Prostate gland (tissue), 2 donors: Measurements from ENCODE around the gene PDXK.

Source experiments
- CTCF ChIP-seq, 4 experiments: fragments of 200-600 bp in 2 of 4; fragments of 450-650 bp in 2 of 4; sonication (generic) in 2 of 4; IDR thresholded peaks; 1 replicate in 3 of 4; 2 replicates in 1 of 4; pipeline ENCODE4 v1.5.1; 2016 to 2019; ENCODE audit warnings: antibody characterized with exemption in 4 of 4, mild to moderate bottlenecking in 2 of 4, moderate library complexity in 2 of 4
- POLR2A ChIP-seq: fragments of 450-650 bp; IDR thresholded peaks from one replicate; pipeline ENCODE4 v1.6.1; 2016; ENCODE audit warnings: antibody characterized with exemption, mild to moderate bottlenecking

DNA sequence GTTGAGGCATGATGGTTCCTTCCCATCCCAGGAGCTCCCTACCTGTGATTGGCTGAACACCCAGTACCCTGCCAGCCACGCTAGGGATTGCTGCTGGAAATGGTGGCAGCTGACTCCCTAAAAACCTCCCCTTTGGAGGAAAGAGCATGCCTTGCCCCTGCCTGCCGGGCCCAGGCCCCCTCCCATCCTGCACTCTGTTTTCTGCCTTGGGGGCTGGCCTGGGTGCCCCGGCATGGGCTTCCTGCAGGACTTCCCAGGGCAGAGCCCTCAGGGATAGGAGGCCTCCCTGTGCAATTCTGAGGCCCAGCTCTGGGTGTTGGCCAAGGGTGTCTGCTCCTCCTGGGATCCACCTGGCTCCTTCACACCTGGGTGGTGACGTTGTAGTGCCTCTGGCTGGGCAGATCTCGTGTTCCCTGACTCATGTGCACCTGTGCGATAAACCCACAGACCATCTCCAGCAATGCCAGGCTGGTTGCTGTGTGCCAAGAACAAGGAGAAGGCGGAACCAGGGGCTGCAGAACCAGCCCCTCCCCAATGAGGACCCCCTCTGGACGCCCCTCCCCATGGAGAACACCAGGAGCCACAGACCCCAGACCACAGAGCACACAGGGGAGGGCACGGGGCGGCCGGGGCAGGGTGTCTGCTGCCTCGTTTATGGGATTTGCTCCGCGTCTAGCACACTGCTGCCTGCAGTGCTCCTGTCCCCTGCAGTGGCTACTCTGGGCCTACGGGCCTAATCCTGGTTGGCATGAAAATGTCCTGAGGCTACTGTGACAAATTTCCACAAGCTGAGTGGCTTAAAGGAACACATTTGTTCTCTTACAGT lies 43.6 kb downstream of the PDXK start:
- TF ChIP-seq POLR2A (no peak), CTCF (IDR thresholded peaks at IDR 0.05) (no peak)
